Parathyroid adenoma (tissue), 2 donors: ENCODE measurements around the gene RNFT2.

Experiments
- H2AFZ ChIP-seq: fragments of 300-600 bp; sonication (generic); one replicate; pipeline ENCODE4 v1.7.0; 2017; ENCODE audit warnings: antibody characterized with exemption, mild to moderate bottlenecking
- H3K27ac ChIP-seq: fragments of 300-600 bp; sonication (generic); one replicate; pipeline ENCODE4 v1.7.0; 2017
- H3K27me3 ChIP-seq: fragments of 300-600 bp; sonication (generic); one replicate; pipeline ENCODE4 v1.7.0; 2017; ENCODE audit warnings: low read length; ENCODE audit not compliant: control insufficient read depth, insufficient read depth
- H3K36me3 ChIP-seq: fragments of 300-600 bp; sonication (generic); one replicate; pipeline ENCODE4 v1.7.0; 2017; ENCODE audit warnings: low read length; ENCODE audit not compliant: control insufficient read depth, insufficient read depth
- H3K4me1 ChIP-seq: fragments of 300-600 bp; sonication (generic); one replicate; pipeline ENCODE4 v1.7.0; 2017; ENCODE audit warnings: control low read depth
- H3K4me2 ChIP-seq: fragments of 300-600 bp; sonication (generic); one replicate; pipeline ENCODE4 v1.7.0; 2017; ENCODE audit warnings: low read length
- H3K4me3 ChIP-seq: fragments of 300-600 bp; sonication (generic); one replicate; pipeline ENCODE4 v1.7.0; 2017; ENCODE audit warnings: low read depth, low read length
- H3K79me2 ChIP-seq: fragments of 300-600 bp; sonication (generic); one replicate; pipeline ENCODE4 v1.7.0; 2017; ENCODE audit warnings: control low read depth
- H3K9ac ChIP-seq: fragments of 300-600 bp; sonication (generic); one replicate; pipeline ENCODE4 v1.7.0; 2017; ENCODE audit warnings: mild to moderate bottlenecking
- H3K9me3 ChIP-seq: fragments of 300-600 bp; sonication (generic); one replicate; pipeline ENCODE4 v1.7.0; 2017; ENCODE audit warnings: low read length; ENCODE audit not compliant: control insufficient read depth
- CTCF ChIP-seq: fragments of 300-600 bp; sonication (generic); IDR thresholded peaks from one replicate; pipeline ENCODE4 v1.7.0; 2017; ENCODE audit warnings: antibody characterized with exemption, mild to moderate bottlenecking
- donor health status: primary hyperparathyroidism.

The RNFT2 gene

GRCh38 chr12:116691636-116692035 is 46.5 kb upstream of the RNFT2 start:
- no peaks in the 10 kb centered on the region for H3K4me1 ChIP-seq
- no peaks in the 10 kb centered on the region for H3K36me3 ChIP-seq
- TF ChIP-seq CTCF = no peak
- no peak overlapping the region for H2AFZ ChIP-seq
- no peak overlapping the region for H3K4me3 ChIP-seq
- H3K27me3 ChIP-seq = peaks cover 3% of the 10 kb centered on the region
- no peaks in the 10 kb centered on the region for H3K79me2 ChIP-seq
- no peaks in the 10 kb centered on the region for H3K9me3 ChIP-seq
- no peak overlapping the region for H3K27ac ChIP-seq
- no peak overlapping the region for H3K9ac ChIP-seq
- H3K4me2 ChIP-seq = no peak overlapping the region

GRCh38 chr12:116692605-116693004 is 45.5 kb upstream of the RNFT2 start:
- no peaks in the 10 kb centered on the region for H3K36me3 ChIP-seq
- no peaks in the 10 kb centered on the region for H3K4me1 ChIP-seq
- H3K27ac ChIP-seq = no peak overlapping the region
- no peak overlapping the region for H3K9ac ChIP-seq
- H3K4me2 ChIP-seq = no peak overlapping the region
- peaks cover 3% of the 10 kb centered on the region for H3K27me3 ChIP-seq
- no peaks in the 10 kb centered on the region for H3K9me3 ChIP-seq
- H2AFZ ChIP-seq = no peak overlapping the region
- H3K4me3 ChIP-seq = no peak overlapping the region
- no peaks in the 10 kb centered on the region for H3K79me2 ChIP-seq
- no peak for TF ChIP-seq CTCF

- TF ChIP-seq CTCF = no peak
- Histone ChIP-seq H3K27ac (no peak overlapping the region), H3K27me3 (peaks cover 3% of the 10 kb centered on the region), H3K9ac (no peak overlapping the region), H2AFZ (peak overlapping the region; percentile 69), H3K4me3 (no peak overlapping the region), H3K36me3 (no peaks in the 10 kb centered on the region), H3K4me1 (no peaks in the 10 kb centered on the region), H3K79me2 (no peaks in the 10 kb centered on the region), H3K4me2 (peak overlapping the region; percentile 46), H3K9me3 (no peaks in the 10 kb centered on the region)
Observed at GRCh38 chr12:116693286-116694227, 44.6 kb upstream of the RNFT2 start.

GRCh38 chr12:116694653-116695463 is 43.3 kb upstream of the RNFT2 start:
- Histone ChIP-seq H3K9ac (no peak overlapping the region), H3K79me2 (no peaks in the 10 kb centered on the region), H3K36me3 (no peaks in the 10 kb centered on the region), H3K4me1 (no peaks in the 10 kb centered on the region), H3K9me3 (no peaks in the 10 kb centered on the region), H3K4me3 (no peak overlapping the region), H3K27me3 (peaks cover 3% of the 10 kb centered on the region), H3K4me2 (no peak overlapping the region), H3K27ac (no peak overlapping the region), H2AFZ (no peak overlapping the region)
- no peak for TF ChIP-seq CTCF
